ENCODE data around the gene TRAF6.
A peak's percentile ranks its signal among the peaks of the same experiment; 100 is the strongest.
"Not testable (repeated sequence)": the region's sequence is repeated elsewhere in the genome, so short reads cannot be mapped to it uniquely, and the experiment has no call there.

TRAF6 gene

DNA sequence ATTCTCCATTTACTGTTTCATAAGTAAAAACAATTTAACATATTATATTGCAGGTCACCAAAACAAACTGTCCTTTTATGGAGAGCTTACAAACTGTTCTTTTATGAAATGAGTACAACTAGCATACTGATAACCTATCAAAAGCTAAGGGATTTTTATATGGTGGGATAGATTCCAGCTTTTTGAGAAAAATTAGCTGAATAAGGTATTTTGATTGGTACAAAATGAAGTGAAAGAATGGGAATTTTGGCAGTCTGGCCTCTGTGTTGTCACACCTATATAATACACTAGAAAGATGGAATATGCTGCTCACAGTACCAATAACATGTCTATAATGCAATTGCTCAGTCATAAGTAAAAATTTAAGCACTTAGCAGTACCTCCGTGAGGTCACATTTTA lies 11.4 kb downstream of the TRAF6 start:
- no peak for DNase-seq (ENCODE audit: low read depth, low spot score)

DNA sequence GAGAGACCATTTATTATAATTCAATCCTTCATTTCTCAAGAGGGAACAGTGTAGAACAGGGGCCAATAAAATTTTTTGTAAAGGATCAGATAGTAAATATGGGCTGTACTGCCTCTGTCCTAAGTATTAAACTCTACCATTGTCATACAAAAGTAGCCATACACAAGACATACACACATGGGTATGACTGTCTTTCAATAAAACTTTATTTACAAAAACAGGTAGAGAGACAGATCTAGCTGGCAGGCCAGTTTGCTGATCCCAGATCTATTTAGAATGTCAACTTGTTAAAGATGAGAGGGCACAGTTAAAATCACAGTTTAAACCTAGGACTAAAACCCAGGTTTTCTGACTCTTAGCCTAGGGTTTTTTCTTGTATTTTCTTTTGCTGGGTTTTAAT lies 16.7 kb downstream of the TRAF6 start:
- DNase-seq (ENCODE audit: low read depth, low spot score) = no peak

DNA sequence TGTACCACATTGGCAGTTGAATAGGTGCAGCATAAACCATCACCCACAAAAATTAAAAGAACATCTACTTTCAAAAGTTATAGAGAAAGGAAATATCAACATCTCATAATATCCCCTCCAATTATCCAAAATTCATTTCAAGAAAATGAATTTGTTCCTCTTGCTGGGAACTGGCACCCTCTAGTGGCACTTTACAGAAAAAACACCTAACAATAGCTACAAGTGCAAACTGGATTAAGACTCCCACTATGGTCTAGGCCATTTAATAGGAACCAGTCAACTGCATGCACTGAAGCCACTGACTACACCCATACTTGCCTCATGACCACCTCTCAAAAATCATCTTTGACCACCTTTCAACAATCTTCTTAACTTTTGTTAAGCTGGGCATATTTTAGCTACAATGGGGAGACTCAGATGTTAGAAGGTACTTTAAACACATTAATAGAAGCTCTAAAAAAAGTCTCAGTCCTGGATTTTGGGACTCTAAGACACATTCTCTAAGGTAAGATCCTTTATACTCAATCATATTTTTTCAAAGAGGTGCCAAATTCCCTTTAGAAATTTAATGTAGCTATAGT lies 17.3 kb downstream of the TRAF6 start:
- DNase-seq (ENCODE audit: low read depth, low spot score) = peak; percentile 69

DNA sequence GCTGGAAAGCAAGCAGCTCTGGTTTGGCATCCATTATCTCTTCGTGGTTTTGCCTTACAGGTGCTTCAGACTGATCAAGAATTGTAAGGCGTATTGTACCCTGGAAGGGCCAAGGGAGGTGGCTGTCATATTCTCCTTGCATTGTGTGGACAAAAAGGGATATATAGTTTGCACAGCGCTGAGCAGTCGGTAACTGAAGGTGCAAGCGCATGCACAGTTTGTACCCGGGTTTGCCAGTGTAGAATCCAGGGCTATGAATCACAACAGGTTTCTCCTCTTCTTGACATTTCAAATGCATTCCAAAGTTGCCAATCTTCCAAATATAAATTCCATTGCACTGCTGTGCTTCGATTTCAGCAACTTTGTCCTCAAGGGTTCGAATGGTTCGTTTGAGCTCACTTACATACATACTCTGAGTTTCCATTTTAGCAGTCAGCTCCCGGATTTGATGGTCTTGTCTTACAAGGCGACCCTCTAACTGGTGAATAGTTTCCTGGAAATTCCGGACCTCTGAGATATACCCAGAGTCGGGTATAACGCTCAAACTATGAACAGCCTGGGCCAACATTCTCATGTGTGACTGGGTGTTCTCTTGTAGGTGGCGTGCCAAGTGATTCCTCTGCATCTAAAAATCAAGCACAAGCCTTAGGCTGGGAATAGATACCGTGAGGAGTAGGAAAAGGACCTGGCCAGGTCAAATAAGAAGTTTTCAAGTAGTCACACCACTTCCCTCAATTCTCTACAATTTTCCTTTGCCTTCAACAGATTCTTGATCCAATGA lies 19.9 kb downstream of the TRAF6 start:
- DNase-seq (ENCODE audit: low read depth, low spot score) = no peak

DNA sequence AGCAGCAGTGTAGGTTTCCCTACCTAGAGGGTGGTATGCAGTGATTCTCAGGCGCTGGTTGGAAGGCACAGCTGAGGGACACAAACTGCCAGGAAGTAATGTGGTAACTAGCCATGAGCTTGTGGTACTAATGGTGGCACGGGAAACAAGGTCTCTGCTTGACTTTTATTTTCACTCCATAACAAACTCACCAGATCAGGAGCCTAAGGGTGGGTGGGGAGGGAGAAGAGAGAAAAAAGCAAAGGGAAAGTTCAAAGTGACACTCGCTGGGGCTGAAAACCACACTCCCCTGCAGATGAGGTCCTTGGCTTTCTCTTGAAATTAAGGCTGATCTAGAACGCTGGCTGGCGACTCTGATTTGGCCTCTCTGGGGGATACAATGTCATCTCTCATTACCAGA lies 22.0 kb downstream of the TRAF6 start:
- DNase-seq (ENCODE audit: low read depth, low spot score) = no peak

DNA sequence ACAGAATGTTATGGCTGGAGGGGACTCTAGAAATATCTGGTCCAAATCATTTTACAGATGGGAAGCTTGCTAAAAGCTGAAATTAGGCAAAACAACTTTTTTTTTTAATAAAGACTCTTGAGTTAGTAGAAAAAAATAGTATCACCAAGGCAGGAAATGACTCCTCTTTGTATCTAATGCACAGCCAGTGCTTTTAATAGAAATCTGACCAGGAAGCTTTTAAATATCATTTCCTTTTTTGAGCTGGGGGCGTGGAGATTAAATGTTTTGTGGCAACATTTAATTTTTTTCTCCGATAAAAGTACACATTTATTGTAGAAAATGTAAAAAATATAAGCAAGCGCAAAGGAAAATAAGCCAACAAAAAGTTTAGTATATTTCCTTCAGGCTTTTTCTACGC lies 22.5 kb downstream of the TRAF6 start:
- no peak for DNase-seq (ENCODE audit: low read depth, low spot score)

DNA sequence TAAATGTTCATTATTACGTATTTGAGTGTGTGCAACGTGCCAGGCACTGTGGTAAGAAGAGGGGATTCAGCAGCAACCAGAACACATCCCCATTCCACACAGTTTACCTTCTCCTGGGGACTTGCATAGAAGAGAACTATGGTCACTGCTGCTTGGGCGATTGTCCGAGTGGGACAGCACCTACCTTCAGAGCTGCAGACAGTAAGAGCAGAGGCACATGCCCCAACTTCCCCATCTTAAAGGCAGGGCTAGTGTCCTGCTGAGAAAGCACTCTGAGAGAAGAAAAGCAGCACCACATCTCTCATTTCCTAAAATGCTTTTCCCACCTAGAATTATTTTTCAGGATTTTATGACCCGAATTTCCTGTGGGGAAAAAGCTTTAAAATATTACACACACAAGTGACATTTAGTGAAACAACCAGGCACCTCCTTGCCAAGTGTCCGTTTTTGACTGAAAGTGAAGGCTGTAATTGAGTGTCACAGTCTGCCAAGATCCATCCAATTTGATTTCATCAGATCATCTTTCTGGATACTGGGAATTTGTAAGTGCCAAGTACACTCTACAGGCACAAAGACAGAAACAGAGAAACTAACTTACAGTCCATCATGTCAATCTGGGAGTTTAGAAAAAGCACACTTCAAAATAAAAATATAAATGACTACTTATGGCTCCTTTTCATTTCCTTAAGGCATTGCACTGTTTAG lies 24.6 kb downstream of the TRAF6 start:
- DNase-seq (ENCODE audit: low read depth, low spot score) = no peak

DNA sequence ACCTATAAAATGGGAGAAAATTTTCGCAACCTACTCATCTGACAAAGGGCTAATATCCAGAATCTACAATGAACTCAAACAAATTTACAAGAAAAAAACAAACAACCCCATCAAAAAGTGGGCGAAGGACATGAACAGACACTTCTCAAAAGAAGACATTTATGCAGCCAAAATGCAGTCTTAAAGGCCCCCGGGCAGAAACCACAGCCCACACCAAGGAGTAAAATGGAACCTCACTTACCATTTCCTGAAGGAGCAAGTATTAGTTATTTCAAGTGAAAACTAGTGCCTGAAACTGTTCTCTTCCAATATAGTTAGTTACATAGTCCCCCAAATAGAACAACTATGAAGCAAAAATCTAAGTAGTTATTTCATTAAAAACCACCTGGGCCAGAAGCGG lies 27.0 kb downstream of the TRAF6 start:
- not testable (repeated sequence) for DNase-seq (ENCODE audit: low read depth, low spot score)

DNA sequence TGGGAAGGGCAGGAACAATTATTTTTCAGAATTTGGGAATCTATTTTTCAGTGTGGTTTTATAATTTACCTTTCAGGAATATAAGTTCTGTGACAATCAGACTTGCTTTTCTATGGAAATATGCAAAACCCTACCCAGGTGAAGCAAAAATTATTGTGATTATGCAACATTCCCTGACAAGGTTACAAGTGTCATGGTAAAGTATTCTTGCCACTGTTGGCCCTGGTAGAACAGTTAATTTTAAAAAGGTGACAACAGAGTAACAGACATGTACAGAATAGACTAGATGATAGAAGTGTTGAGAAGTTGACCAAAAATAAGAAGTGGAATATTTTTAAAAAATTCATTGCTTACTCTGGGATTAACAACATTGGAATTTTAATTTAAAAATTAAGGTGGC lies 29.2 kb downstream of the TRAF6 start:
- no peak for DNase-seq (ENCODE audit: low read depth, low spot score)

DNA sequence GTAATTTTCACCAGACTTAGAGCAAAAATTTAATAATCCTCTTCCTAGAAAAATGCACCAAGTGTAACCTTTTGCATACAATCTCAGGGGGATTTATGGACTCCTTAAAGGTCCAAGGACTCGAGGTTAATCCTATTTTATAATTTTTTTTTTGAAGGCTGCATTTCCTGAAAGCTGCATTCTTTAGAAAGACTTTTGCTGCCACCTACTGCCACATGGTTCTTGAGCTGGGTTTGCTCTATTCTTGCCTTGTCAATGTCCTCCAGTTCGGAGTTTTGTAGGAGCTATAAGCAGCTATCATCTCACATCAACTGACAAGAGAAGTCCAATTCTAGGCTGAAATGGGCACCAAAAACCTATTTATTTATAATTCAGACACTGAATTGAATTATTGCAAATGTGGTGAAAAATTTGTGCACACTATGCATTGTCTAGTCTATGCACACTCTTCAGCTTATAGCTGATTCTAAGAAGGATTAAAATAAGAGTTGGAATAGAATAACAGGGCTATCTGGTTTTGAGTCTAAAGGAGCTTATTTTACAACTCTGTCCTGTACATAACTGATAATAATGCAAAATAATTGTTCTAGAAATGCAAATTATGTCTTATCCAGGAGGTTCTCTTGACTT lies 31.3 kb downstream of the TRAF6 start:
- DNase-seq (ENCODE audit: low read depth, low spot score) = peak; percentile 72

DNA sequence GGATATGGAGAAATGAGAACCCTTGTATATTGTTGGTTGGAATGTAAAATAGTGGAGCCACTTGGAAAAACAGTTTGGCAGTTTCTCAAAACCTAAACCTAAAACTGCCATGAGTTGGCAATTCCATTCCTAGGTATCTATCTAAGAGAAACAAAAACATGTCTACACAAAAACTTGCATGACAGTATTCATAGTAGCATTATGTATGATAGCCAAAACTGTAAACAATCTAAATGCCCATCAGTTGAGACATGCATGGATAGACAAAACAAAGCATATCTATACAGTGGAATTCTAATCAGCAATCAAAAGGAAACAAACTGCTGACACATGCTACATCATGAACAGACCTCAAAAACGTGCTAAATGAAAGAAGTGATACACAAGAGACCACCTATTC lies 34.9 kb downstream of the TRAF6 start:
- DNase-seq (ENCODE audit: low read depth, low spot score) = peak; percentile 35

DNA sequence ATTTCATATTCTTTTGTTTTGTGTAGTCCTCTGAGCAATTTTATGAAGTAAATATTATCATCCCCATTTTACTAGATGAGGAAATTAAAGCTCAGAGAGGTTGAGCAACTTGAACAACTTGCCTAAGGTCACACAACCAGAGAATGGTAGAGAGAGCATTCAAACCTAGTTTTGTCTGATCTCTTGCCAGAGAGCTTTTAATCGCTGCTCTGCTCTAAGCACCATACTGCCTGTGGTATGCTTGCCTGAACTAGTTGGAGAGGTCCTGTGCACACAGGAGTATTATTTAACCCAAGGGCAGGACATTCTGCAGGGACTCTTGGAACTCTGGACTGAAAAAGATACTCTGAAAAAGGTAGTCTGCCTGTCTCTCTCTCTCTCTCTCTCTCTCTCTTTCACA lies 38.5 kb downstream of the TRAF6 start:
- no peak for DNase-seq (ENCODE audit: low read depth, low spot score)

DNA sequence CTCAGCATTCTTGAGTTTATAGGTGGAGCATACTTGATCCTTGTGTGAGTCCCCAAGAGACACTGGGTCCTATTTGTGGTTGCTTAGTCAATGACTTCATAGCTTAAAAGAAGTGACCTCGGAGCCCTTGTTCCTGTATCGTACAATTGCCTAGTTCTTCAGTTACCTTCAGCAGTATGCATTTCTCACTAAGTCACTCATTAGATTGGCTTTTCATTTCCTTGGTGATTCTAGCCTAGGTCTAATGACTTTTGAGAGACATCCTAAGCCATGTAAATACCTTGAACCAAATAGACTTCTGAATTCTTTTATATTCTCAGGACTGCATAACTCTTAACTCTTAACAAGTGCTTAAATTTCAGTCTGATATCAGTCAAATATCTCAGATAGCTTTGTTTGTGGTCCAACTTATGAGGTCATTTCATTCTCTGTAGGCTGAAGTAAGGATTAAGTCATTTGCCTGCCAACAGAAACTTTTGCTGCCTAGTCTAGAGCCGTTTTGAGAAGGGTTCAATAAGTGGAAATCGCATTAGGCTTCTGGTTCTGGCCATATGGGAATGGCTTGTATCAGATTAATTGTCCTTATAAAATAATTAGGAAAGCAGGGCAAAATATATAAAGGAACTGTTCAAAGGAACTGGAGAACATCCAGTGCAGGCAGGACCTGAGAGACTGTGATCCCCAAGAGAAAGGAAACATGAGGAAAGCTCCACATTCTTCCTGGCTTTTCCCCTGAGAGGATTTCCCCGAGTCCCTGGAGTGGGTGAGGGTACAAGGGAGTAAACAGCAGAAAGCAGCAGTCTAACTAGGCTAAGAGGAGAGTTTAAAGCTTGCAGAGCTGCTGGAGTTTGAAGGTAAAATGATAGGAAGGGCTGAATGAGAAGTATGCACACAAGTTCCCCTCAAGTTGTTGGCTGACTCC lies 39.9 kb downstream of the TRAF6 start:
- DNase-seq (ENCODE audit: low read depth, low spot score) = peak; percentile 79

DNA sequence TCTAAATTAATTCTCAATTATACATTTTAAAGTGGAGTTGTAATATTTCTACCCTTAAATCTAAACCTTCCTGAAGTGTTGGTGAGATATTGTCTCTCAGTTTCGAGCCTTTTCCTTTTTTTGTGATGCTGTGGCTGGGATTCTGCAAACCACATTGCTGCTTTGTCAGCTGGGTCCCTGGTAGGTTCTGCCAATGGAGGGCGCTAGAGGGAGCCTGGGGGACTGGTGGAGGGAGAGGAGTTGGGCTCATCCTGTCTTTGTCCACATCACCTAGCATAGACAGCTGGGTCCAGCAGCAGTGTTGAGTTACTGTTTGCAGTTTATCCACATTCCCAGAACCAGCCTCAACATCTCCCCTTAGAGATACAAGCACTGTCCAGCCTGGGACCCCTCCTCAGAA lies 41.0 kb downstream of the TRAF6 start:
- peak; percentile 47 for DNase-seq (ENCODE audit: low read depth, low spot score)

DNA sequence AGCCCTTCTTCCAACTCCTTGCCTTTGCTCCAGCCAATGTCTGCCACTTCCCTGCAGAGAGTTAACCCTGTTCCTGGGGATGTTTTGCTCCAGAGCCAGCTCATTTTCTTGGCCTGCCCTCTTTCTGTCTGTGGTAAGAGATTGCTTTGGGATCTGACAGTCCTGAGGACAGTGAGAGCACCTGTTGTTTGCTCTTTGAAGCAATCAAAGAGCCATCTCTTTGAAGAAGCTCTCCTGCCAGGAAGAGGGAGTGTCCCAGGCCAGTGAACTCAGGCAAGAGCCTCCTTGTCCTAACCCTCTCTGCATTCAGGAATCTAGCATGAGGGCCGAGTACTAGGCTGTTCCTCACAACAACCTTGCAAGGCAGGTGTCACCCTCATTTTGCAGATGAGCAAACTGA lies 42.2 kb downstream of the TRAF6 start:
- no peak for DNase-seq (ENCODE audit: low read depth, low spot score)

DNA sequence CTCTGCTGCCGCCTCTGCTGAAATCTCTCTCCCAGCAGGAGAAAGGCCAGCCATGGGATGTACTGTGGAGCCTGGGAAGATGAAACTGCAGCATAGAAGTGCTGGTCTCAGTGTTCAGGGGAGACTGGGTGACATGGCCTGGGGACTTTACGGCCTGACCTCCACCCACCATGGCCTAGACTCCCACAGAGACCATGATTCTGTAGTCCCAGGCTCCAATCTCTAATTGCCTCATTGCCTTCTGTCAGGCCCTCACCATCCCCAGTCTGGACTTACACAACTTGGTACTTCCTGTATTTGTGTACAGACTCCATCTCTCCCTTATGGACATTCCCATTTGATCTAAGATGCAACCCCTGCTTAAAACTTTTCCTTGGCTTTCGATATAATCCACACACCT lies 43.1 kb downstream of the TRAF6 start:
- no peak for DNase-seq (ENCODE audit: low read depth, low spot score)

DNA sequence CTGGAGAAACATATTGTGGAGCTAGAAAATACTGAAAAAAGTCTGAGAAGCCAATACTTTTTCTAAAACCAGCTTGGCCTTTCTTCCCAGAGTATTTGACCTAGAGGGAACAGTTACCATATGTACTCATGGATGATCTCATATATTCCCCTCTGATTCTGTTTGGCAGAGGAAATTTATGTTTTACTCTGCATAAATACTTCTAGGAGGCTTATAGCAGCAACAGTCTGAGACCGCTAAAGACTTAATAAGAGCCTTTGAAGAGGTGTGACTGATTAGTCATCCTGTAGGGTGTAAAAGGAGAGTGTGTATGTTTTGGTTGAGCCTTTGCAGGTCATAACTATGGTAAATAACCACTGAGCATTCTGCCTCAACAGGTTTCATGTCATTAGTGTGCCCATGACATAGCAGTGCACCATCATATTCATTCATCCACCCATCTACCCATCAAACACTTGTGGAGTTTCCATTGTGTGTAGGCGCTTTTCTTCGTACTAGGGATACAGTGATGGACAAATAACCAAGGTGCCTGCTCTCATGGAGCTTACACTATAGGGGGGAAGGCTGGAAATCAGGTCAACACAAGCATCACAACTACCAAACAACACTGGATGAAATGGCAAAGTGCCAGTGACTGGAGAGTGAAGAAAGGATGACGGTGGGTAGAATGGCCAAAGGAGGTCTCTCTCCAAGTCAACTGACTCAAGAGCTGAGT lies 44.5 kb downstream of the TRAF6 start:
- no peak for DNase-seq (ENCODE audit: low read depth, low spot score)

DNA sequence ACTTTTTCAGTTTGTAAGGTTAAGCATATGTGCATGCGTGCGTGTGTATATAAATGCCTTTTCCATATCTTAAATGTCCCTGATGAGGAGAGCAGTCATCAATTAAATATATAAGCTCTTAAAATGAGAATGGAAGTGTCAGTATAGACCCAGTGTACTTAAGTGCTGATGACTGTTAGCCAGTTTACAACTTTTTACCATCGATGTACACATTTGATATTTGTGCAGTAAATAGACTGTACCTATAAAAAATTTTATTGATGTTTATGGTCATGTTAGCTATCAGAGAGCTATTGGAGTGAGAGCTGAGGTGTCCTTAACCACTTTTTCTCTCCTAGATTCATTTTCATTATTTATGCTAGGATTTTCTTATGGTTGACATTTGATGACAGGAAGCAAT lies 45.4 kb downstream of the TRAF6 start:
- no peak for DNase-seq (ENCODE audit: low read depth, low spot score)

DNA sequence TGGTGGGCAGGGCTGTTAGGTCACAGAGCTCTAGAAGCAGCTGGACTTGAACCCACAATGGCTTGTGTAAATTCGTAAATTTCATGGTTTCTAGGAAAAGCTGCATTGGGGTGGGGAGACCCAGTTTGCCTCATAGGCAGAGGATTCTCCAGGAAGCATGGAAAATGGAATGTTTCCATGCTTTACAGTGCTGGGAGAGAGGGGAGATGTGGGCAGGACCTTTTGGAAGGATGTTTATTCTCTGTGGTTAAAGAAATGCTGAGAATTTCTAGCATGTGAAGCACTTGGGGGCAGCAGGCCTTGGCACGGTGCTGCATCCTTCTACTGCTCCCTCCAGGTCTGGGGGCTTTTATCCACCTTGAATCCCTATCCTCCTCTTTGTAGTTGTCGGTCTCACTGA lies 46.3 kb downstream of the TRAF6 start:
- peak; percentile 75 for DNase-seq (ENCODE audit: low read depth, low spot score)

DNA sequence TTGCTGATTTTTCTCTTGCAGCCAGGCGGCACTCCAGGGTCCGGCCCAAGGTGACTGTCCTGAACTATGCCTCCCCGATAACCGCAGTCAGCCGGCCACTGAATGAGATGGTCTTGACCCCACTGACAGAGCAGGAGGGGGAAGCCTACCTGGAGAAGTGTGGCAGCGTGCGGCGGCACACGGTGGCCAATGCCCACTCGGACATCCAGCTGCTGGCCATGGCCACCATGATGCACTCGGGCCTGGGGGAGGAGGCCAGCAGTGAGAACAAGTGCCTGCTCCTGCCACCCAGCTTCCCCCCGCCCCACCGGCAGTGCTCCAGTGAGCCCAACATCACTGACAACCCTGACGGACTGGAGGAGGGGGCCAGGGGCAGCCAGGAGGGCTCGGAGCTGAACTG lies 47.8 kb downstream of the TRAF6 start:
- DNase-seq (ENCODE audit: low read depth, low spot score) = no peak

DNA sequence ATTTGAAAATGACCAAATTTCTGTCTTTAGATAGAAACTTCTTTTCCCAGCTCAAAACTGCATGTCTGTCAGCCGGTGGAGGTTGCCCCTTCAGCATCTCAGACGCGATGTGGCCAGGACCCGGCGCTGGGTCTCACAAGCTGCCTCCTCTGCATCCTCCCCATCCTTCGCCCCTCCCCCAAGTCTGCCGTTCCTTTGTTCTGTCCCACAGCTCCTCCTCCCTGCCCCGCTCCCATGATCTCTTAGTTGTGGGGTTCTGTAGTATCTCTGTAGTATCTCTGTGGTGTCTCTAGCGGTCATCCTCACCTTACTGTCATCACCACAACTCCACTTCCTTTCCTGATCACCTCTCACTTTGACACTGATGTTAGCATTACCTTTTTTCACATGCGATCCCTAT lies 49.9 kb downstream of the TRAF6 start:
- DNase-seq (ENCODE audit: low read depth, low spot score) = no peak
